GM21528 (cell line): ENCODE results near the gene PUSL1.
A peak's percentile ranks its signal among the peaks of the same experiment; 100 is the strongest.

ENCODE experiments used
- ATAC-seq: cut with Tn5 transposase; IDR thresholded peaks from one replicate; pipeline ENCODE4 v1.9.1; 2021; ENCODE audit warnings: mild to moderate bottlenecking, moderate library complexity; ENCODE audit not compliant: unreplicated experiment, low FRiP score

Gene PUSL1, protein sequence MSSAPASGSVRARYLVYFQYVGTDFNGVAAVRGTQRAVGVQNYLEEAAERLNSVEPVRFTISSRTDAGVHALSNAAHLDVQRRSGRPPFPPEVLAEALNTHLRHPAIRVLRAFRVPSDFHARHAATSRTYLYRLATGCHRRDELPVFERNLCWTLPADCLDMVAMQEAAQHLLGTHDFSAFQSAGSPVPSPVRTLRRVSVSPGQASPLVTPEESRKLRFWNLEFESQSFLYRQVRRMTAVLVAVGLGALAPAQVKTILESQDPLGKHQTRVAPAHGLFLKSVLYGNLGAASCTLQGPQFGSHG

DNA sequence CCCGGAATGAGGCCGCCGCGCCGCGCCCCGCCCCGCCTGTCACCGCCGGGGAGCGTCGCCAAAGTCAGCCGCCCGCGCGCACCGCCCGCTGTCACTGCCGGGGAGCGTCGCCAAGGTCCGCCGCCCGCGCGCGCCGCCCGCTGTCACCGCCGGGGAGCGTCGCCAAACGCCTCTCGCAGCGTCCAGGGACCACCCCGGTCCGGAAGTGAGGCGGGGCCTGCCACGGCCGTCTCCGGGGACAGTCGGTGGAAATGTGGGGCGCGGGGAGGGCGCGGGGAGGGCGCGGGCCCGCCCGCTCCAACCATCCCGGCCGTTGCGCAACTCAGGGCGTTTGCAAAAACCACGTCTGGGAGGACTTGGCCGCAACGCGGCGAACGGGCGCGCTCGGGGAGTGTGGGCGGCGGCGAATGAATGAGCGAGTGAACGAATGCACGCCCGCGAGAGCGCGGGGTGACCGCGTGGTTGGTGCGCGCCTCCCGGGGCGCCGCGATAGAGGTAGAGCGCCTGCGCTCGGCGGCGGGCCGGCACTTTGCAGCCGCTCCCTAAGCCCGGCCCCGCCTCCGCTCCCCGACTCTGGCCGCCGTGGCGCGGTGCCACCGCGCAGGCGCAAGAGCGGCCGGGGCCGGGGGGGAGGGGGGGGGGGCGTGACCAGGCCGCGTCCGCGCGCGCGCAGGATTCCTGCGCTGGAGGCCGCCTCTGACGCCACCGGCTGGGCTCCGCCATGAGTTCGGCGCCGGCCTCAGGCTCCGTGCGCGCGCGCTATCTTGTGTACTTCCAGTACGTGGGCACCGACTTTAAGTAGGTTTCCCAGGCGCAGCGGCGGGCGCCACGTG lies at the start of gene PUSL1, which contains the start of gene ACAP3:
Gene PUSL1 (plus strand): TSS at position 675 of the 833 bp plus-strand sequence. CDS start 47 bp downstream, at position 722.
Gene ACAP3 (minus strand): TSS at position 8 of the 833 bp plus-strand sequence. CDS start 115 bp downstream, outside the sequence.
- peak; percentile 53 for ATAC-seq

DNA sequence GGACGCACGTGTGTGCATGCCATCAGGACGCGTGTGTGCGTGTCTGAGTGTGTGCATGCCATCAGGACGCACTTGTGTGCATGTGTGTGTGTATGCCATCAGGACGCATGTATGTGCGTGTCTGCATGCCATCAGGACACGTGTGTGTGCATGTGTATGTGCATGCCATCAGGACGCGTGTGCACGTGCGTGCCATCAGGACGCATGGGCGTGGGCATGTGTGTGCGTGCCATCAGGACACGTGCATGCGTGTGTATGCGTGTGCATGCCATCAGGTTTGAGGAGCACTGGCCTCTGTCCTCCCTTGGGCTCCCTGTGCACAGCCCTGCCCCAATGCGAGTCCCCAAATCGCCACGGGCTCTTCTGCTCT lies 49.3 kb upstream of the PUSL1 start:
- ATAC-seq = no peak

DNA sequence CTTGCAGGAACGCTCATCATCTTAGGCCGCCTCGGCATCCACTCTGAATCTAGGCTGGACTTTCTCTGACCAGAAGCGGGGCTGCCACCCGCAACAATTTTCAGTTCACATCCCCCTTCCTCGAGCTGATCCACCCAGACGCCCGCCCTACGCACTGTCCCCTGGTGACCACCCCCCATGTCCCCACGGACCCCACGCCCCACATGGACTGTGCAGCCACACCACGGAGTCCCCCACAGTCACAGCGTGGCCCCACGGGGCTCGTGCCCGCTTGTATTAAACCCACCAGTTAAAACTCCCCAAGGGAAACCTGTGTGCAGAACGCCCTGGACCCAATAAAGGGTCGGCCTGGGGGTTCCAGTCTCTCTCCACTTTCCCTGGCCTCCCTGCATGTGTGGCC lies 48.9 kb upstream of the PUSL1 start:
- ATAC-seq = no peak

DNA sequence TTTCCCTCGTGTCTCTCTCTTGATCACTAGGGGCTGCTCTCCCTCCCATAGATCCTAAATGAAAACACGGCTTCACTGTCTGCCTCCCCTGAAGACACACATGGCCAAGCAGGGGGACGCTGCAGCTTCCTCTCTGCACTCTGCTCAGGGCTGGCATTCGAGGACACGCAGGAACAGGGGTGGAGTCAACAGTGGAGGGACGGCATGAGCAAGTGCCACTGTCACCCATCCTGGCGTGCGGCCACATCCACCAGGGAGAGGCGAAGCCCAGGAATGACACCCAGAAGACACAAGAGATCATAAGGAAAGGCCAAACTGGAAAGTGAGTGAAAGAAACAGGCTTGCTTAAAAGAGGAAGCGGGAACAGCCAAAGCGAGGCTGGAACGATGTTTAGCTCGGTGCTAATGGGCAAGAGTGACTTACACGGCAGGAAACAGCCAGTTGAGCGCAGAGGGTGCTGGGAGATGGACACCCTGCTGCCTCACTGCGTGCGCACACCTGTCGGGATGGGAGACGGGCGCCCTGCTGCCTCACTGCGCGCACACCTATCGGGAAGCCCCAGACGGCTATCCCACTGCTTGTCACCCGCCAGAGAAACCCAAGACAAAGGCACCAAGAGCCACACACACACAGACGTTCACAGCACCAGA lies 48.3 kb upstream of the PUSL1 start:
- no peak for ATAC-seq

DNA sequence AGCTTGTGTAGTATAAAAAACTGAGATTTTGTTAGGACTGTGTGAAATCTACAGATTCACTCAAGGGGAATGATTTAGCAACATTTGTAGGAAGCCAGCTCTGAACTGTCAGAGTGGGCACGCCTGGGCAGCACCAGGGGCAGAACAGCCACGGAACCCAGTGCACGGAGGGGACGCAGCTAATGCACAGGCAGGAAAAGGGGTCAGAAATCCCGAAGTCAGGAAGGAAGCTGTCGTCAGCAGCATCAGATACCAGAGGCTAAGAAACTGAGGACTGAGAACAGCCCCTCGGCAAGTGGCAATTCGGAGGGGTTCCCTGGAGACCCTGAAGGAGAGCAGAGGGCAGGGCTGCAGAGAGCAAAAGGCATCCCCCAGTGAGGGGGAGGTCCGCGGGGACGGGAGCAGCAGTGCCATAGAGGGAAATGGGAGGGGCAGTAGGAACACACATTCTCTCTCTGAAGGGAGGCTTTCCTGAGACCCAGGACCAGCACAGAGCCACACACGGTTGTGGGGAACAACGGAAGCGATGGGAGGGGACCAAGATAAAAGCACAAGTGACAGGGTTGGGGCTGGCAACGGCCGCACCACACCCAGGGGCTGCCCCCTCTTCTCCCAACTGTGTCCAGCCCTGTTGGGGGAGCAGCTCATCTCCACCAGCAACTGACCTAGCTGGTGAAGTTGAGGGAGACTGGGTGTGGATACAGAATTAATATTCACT lies 47.4 kb upstream of the PUSL1 start:
- no peak for ATAC-seq

DNA sequence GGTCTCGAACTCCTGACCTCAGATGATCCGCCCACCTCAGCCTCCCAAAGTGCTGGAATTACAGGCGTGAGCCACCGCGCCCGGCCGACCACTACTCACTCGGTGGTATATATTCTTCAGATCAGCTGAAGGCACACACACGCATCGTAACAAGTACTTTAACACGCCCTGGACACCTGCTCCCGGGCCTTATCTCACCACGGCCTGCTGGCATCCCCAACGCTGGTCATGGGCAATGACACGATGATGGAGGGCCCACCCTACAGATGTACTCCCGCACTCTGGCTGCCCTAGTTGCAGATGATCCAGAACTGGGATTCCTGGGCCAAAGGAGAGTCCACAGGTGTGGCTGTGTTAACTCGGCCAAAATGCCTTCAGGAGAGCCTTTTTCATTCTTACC lies 46.3 kb upstream of the PUSL1 start:
- ATAC-seq = no peak

DNA sequence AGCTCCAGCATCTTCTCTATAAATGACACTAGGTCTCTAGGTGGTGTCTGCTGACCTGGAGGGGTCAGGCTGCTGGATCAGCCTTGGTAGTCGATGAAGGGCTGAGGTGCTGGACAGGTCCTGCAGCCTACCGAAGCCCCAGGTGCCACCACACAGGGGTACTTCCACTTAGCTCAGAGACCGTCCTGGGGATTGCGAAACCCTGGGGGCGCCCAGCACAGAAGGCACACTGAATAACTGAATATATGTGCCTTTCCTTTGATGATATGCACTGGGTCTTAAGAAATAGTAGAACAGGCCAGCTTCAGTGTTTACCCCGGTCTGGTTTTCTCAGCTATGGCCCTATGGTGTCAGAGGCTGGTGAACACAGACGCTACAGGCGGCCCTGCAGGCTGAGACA lies 45.6 kb upstream of the PUSL1 start:
- ATAC-seq = no peak

DNA sequence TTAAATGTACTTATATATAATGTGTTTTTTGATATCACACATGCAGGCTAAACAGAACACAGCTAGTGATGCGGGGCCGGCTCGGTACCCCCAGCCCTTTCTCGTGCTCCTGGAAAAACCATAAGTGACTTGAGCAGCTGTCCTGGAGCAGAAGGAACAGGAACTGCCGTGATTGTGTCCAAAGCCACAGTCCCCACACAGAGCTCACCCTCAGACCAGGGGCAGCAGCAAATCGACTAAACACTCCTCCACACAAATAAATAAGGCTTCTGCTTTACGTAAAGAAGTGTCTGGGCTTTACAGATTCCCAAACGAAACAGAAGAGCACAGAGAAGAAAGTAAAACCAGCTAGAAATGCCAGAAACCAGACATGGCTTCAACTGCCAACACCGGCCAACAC lies 44.4 kb upstream of the PUSL1 start:
- no peak for ATAC-seq

DNA sequence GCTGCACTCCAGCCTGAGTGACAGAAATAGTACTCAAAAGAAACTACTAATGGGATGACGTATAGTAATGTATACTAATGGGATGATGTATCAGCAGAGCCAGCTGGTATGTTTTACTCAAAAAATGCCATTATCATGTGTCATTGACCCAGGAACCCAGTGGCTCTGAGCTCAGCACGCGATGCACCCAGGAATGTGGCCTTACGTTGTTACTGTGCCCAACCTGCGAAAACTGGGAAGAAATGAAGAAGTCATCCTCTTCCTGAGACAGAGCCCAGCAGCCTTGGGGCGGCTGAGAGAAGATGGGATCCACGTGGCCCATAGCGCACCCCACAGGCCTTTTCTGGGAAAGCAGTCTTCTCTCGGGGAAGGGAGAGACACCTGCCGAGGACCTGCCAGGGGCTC lies 43.5 kb upstream of the PUSL1 start:
- ATAC-seq = no peak

DNA sequence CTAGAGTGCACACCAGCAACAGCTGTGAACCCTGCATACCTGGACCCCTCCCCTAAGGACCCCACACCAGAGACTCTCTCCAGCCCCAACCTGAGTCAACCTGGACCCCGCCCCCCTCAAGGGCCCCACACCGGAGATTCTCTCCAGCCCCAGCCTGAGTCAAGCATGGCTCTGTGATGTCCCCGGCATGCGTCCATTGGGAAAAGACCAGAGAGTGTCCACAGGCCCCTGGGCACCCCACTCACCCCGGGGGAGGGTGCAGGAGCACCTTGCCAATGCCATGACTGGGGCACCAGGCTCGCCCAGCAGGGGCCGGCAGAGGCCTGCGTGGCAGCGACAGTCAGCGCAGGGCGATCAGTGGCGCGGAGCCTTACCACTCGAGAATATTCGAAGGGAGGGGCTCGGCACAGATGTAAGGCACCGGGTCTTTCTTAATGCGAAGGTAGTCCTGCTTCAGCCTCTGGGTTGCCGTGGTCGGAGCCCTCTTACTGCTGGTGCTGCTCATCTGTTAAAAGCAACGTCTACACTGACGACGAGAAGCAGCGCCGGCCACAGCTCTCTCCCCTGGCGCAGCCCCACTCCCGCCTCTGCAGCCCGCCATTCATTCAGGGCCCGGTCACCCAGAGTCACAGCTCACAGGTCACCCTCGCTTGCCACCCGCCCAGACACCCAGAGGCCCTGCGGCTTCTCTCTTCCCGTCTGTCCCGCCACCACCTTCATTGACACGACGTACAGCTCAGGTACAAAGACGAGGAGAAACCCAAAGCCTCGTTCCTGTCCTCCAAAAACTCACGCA lies 40.7 kb upstream of the PUSL1 start:
- no peak for ATAC-seq

DNA sequence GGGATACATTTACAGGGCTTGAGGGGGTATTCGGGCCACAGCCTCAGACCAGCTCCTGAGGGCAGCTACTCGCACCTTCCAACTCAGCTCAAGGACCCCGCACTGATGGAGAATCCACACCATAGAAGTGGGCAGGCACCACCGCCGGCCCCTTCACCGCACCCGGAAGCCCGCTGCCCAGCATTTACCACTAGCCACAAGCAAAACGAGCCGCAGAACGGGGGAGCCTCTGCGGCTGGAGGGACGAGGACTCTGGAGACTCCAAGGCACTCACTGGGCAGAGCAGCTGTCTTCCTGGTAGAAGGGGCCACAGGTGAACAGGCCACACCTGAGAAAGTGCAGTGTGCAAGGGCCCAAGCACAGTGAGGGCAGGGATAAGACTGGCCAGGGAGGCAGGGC lies 40.1 kb upstream of the PUSL1 start:
- no peak for ATAC-seq

DNA sequence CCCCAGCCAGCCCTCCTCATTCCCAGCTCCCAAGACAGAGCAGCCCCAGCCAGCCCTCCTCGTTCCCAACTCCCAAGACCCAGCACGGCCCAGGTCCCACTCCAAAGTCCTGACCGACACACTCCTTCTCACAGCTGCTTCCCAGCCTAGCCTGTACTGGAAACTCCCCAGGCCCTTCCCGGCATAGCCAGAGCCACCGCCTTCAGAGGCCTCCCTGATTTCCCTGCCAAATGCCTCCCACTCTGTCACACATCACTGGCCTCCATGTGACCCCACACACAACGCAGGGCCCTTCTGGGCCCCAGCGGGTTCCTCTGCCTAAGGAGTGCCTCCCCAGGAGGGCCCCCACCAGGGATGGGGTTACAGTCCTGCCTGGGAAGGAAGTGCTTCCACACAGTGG lies 37.6 kb upstream of the PUSL1 start:
- no peak for ATAC-seq

DNA sequence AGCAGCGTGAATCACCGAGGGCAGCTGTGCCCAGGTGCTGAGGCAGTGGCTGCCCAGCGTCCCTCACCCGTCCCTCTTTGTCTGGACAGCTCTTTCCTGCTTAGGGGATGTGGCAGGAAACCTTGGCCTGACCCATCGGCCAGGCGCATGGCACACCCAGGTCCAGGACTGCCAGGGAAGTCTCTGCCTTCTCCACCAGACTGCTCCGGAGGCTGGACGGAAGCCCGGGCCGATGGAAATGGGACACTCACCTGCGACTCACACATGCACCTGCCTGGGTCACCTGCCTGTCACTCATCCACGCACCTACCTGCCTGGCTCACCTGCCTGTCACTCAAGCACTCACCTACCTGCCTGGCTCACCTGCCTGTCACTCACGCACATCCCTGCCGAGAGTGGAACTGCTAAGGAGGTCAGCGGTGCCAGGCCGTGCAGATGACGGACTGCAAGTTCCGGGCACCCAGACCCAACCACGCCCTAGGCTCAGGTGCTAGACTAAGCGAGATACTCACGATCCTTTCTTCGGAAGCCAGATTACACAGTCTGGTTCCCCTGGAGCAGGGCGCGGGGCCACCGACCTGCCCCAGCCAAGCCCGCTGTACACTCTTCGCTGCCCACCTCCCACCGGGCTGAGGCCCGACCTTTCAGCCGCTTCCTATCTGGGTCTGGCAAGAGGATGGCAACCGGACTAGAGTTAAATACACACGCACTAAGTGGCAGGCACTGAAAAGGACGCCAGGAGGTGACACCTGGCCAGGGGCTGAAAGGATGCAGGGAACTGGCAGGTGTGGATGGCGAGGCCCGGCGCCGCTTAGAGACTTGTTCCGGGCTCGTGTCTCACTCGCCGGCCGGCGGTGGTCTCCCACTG lies 35.8 kb upstream of the PUSL1 start:
- ATAC-seq = peak; percentile 5

DNA sequence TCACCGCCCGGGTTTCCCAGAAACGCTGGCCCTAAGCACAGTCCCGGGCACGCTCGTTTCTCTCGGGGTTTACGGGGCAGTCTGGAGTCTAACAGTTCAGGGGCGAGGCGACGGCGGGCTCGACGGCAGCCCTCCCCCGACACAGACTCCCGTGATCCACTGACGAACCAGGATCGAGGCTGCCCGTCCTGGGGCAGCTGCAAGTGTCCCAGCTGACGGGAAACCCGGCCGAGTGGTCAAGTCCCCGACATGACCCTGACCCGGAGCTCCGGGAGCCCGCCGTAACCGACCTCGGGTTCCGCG lies 35.2 kb upstream of the PUSL1 start:
- ATAC-seq = peak; percentile 24

DNA sequence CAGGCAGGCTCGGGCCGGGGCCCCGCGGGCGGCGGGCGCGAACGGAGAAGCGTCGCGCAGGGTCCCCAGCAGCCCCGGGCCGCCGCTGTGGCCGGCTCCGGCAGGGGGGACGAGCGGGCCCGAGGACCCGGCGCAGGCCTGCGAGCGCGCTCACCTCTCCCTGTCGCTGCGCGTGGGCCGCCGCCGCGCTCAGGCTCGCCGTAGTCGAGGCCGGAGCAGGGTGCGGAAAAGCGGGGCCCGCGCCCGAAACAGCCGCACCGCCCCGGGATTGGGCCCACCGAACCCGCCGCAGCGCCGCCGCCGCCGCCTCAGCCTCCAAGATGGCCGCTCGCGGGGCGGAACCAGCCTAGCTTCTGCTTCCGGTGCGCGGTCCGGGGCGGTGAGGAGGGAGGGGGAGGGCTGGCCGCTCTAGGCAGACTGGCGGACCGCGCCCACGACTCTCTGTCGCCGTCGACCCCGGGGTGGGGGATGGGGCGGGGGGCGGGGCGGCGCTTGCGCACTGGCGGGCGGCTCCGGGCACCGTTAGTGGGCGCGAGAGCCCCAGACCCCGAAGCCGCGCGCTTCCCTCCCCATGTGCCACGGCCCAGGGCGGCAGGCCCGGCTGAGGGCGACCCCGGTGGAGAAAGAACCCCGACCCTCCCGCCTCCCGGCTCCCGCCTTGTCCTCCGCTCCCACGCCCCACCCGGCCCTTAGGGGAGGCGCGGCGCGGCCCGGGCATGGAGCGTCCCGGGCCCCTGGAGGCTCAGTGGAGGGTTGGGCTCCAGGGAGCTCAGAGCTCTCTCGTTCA lies 34.7 kb upstream of the PUSL1 start, which contains the start of gene UBE2J2:
Gene UBE2J2 (minus strand): TSS at position 343 of the 787 bp plus-strand sequence. CDS start 5,862 bp downstream, outside the sequence.
- ATAC-seq = peak; percentile 68

DNA sequence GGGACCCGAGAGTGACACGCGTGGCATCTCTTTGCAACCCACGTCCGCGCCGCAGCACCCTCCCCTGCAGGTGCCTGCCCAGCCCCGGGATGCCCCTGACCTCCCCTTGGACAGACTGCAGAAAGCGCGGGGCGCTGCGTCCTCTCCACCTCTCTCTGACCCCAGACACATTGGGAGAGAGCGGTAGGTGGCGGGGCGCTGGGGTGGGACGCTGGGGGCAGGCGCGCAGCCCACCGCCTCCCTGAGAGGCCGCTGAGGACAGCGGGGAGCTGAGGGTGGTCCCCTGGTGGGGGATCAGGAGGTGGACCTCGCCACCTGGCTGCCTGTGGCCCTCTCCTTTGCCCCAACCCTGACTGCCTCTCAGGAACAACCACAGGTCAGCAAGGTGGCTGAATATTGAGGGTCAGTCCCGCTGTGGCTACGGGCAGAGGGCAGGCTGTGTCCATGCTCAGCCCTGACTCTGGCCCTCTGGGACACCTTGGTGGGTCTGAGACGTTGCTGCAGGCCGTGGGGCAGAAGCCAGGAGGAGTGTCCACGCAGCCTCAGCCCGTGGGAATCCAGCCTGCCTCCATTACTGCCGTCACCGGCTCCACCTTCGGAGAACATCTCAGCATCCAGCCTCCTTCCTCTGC lies 34.0 kb upstream of the PUSL1 start:
- no peak for ATAC-seq

DNA sequence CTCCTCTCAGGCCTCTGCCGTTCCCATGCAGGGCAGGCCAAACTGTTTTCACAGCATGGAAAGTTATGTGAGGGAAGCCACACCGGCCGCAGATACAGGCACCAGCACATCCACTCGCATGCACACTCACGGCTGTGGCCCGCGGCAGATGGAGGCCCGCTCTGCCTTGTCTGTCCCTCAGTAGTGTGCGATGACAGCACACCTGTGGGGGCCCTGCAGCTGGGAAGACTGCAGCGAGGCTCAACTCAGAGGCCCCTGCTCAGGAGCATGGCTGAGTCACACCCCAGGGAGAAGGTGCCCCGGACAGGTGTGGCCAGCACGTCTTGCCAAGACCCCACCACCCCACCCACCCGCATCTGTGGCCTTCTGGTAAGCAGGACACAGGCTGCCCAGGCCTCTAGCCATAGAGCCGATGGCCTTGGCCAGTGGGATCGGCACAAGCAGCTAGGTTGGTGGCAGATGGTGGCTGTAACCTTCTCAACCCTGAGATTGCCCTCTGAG lies 33.4 kb upstream of the PUSL1 start:
- ATAC-seq = no peak

DNA sequence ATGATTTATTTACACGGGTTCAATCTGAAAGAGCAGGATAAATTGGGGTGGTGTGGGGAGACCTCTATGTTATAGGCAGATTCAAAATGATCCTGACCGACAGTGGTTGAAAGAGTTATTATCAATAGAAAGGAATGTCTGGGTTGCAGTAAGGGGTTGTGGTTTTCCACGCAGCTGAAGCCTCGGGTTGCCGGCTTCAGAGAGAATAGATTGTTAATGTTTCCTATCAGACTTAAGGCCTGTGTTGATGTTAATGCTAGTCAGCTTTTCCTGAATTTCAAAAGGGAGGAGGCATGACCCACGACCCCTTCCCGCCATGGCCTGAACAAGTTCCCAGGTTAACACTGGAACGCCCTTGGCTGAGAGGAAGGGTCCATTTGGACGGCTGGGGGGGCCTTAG lies 32.6 kb upstream of the PUSL1 start:
- ATAC-seq = no peak
